Measurements from ENCODE around the gene CHTOP.

CHTOP gene

DNA sequence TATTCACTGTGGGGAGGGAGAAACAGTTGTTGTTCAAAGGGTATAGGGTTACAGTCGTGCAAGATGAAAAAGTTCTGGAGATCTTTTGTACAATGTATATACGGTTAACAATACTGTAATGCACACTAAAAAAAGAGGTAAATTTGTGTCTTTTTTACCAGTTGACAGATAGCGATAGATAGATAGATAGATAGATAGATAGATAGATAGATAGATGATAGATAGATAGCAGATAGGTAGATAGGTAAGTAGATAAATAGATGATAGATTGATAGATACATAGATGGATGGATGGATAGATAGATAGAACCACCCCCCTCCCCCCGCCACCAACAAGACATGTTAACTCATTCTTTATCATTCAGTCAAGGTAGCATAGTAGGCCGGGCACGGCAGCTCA, 31.1 kb upstream of the CHTOP start:
- no peaks in the 10 kb centered on the region for H3F3A ChIP-seq (ENCODE audit: insufficient read depth, low read length)
- no peaks in the 10 kb centered on the region; the same call in 1 of the 2 replicates for H3K27me3 ChIP-seq (ENCODE audit: insufficient read depth, low read length)
- no peak overlapping the region for H2AFZ ChIP-seq (ENCODE audit: low read length)
- peaks cover 25% of the 10 kb centered on the region for H3K4me1 ChIP-seq (ENCODE audit: insufficient read depth, low read length, severe bottlenecking)
- TF ChIP-seq, protein P1, sequence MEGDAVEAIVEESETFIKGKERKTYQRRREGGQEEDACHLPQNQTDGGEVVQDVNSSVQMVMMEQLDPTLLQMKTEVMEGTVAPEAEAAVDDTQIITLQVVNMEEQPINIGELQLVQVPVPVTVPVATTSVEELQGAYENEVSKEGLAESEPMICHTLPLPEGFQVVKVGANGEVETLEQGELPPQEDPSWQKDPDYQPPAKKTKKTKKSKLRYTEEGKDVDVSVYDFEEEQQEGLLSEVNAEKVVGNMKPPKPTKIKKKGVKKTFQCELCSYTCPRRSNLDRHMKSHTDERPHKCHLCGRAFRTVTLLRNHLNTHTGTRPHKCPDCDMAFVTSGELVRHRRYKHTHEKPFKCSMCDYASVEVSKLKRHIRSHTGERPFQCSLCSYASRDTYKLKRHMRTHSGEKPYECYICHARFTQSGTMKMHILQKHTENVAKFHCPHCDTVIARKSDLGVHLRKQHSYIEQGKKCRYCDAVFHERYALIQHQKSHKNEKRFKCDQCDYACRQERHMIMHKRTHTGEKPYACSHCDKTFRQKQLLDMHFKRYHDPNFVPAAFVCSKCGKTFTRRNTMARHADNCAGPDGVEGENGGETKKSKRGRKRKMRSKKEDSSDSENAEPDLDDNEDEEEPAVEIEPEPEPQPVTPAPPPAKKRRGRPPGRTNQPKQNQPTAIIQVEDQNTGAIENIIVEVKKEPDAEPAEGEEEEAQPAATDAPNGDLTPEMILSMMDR (IDR thresholded peaks at IDR 0.05; ENCODE audit: low read length): no peak
- TF ChIP-seq EZH2 (IDR thresholded peaks at IDR 0.05; ENCODE audit: borderline replicate concordance, low read length): no peak
- no peak overlapping the region for H3K9ac ChIP-seq (ENCODE audit: low read length)
- H3K27ac ChIP-seq (ENCODE audit: low read depth, low read length, poor library complexity, severe bottlenecking): no peak overlapping the region
- H3K79me2 ChIP-seq (ENCODE audit: insufficient read depth, low read length): no peaks in the 10 kb centered on the region
- no peaks in the 10 kb centered on the region for H3K9me3 ChIP-seq (ENCODE audit: low read length)
- H4K20me1 ChIP-seq (ENCODE audit: insufficient read depth, low read length): no peaks in the 10 kb centered on the region
- no peaks in the 10 kb centered on the region for H3K36me3 ChIP-seq (ENCODE audit: insufficient read depth, low read length)
- H3K4me3 ChIP-seq (ENCODE audit: low read depth, low read length, poor library complexity, severe bottlenecking): no peak overlapping the region
- H3K4me2 ChIP-seq (ENCODE audit: low read length): no peak overlapping the region
- no peaks in the 10 kb centered on the region for H3K9me2 ChIP-seq (ENCODE audit: low read depth, low read length)

DNA sequence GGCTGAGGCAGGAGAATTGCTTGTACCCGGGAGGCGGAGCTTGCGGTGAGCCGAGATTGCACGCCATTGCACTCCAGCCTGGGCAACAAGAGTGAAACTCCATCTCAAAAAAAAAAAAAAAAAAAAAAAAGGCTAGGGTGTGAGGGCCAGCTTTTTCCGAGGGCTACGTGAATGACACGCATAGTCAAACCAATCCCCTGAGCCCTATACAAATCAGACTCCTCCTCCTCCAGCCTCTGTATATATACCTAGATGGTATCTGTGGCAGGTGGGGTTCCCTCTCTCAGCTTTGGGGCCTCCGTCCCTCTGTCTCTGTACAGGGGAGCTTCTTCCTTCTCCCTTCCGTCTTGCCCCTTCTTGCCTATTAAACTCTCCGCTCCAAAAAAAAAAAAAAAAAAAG, 27.7 kb upstream of the CHTOP start:
- Histone ChIP-seq H3K36me3 (ENCODE audit: insufficient read depth, low read length) (no peaks in the 10 kb centered on the region), H3K4me2 (ENCODE audit: low read length) (no peak overlapping the region), H3F3A (ENCODE audit: insufficient read depth, low read length) (no peaks in the 10 kb centered on the region), H3K27me3 (ENCODE audit: insufficient read depth, low read length) (no peaks in the 10 kb centered on the region; the same call in 1 of the 2 replicates), H3K4me3 (ENCODE audit: low read depth, low read length, poor library complexity, severe bottlenecking) (no peak overlapping the region), H3K27ac (ENCODE audit: low read depth, low read length, poor library complexity, severe bottlenecking) (no peak overlapping the region), H3K9me2 (ENCODE audit: low read depth, low read length) (no peaks in the 10 kb centered on the region), H3K9ac (ENCODE audit: low read length) (no peak overlapping the region), H3K9me3 (ENCODE audit: low read length) (no peaks in the 10 kb centered on the region), H2AFZ (ENCODE audit: low read length) (no peak overlapping the region), H3K4me1 (ENCODE audit: insufficient read depth, low read length, severe bottlenecking) (no peaks in the 10 kb centered on the region), H3K79me2 (ENCODE audit: insufficient read depth, low read length) (no peaks in the 10 kb centered on the region), H4K20me1 (ENCODE audit: insufficient read depth, low read length) (no peaks in the 10 kb centered on the region)
- no peak for TF ChIP-seq EZH2 (IDR thresholded peaks at IDR 0.05; ENCODE audit: borderline replicate concordance, low read length)
- TF ChIP-seq, protein P1 (IDR thresholded peaks at IDR 0.05; ENCODE audit: low read length): no peak

DNA sequence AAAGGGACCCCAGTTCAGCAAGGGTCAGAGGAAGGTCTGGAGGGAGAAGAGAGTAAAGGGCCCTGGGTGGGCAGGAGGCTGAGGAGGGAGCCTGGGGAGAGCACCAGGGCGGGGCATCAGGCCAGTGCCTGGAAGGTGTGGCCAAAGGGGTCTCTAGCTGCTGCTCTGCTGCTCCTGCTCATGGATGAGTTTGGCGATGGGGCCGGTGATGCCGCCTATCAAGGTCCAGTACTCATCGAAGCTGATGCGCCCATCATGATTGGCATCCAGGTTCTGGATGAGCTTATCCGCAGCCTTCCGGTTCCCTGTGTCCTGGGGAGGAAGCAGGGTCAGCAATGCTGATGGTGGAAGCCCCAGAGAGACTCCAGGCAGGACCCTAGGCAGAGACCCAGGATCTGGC, 26.5 kb upstream of the CHTOP start:
- Histone ChIP-seq H2AFZ (ENCODE audit: low read length) (no peak overlapping the region), H3K79me2 (ENCODE audit: insufficient read depth, low read length) (no peaks in the 10 kb centered on the region), H3F3A (ENCODE audit: insufficient read depth, low read length) (no peaks in the 10 kb centered on the region), H3K27ac (ENCODE audit: low read depth, low read length, poor library complexity, severe bottlenecking) (no peak overlapping the region), H3K36me3 (ENCODE audit: insufficient read depth, low read length) (no peaks in the 10 kb centered on the region), H3K4me2 (ENCODE audit: low read length) (no peak overlapping the region), H3K9ac (ENCODE audit: low read length) (no peak overlapping the region), H3K4me1 (ENCODE audit: insufficient read depth, low read length, severe bottlenecking) (no peaks in the 10 kb centered on the region), H3K9me3 (ENCODE audit: low read length) (no peaks in the 10 kb centered on the region), H3K4me3 (ENCODE audit: low read depth, low read length, poor library complexity, severe bottlenecking) (no peak overlapping the region), H4K20me1 (ENCODE audit: insufficient read depth, low read length) (no peaks in the 10 kb centered on the region), H3K9me2 (ENCODE audit: low read depth, low read length) (no peaks in the 10 kb centered on the region), H3K27me3 (ENCODE audit: insufficient read depth, low read length) (no peaks in the 10 kb centered on the region; the same call in 1 of the 2 replicates)
- TF ChIP-seq EZH2 (IDR thresholded peaks at IDR 0.05; ENCODE audit: borderline replicate concordance, low read length): no peak
- TF ChIP-seq, protein P1 (IDR thresholded peaks at IDR 0.05; ENCODE audit: low read length): no peak
